ENCODE measurements around the gene SEPTIN3. TPM values are rescaled to one million over a fixed set of nuclear protein-coding genes. Genes with fewer than 3 reads are reported as not detected.

The SEPTIN3 gene
- total and polyA plus RNA-seq, 8 donors, result 0.99 to 2.0 (median 1.5) TPM

DNA sequence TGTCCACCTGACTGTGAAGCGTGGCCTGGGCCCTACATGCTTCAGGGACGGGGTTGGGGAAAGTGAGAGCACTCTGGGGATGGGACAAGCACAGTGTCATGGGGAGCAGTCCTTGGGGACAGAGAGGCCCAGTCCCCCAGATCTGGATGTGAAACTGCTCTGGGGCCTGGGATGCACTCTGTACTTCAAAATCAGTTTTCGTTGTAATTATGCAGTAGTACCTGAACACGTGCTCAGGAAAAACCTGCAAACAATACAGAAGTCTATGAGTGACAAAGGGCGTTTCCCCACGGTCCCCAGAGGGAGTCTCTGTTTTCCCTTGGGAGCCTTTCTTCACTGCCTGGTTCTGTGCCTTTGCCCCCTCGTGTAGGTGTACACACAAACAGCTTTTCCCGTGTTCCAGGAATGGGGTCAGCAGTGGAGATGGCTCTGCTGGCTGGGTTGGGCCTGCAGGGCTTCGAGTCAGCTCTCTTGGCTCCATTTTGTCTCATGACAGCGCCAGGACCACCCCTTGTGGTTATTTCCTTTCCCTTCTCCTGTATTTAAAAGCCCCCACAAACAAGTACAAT, 37.5 kb upstream of the SEPTIN3 start:
- TF ChIP-seq, protein P1, sequence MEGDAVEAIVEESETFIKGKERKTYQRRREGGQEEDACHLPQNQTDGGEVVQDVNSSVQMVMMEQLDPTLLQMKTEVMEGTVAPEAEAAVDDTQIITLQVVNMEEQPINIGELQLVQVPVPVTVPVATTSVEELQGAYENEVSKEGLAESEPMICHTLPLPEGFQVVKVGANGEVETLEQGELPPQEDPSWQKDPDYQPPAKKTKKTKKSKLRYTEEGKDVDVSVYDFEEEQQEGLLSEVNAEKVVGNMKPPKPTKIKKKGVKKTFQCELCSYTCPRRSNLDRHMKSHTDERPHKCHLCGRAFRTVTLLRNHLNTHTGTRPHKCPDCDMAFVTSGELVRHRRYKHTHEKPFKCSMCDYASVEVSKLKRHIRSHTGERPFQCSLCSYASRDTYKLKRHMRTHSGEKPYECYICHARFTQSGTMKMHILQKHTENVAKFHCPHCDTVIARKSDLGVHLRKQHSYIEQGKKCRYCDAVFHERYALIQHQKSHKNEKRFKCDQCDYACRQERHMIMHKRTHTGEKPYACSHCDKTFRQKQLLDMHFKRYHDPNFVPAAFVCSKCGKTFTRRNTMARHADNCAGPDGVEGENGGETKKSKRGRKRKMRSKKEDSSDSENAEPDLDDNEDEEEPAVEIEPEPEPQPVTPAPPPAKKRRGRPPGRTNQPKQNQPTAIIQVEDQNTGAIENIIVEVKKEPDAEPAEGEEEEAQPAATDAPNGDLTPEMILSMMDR (IDR thresholded peaks at IDR 0.05), result no peak
- intact Hi-C loops (cut with DNase I), result no loop called here
- ATAC-seq, result no peak

DNA sequence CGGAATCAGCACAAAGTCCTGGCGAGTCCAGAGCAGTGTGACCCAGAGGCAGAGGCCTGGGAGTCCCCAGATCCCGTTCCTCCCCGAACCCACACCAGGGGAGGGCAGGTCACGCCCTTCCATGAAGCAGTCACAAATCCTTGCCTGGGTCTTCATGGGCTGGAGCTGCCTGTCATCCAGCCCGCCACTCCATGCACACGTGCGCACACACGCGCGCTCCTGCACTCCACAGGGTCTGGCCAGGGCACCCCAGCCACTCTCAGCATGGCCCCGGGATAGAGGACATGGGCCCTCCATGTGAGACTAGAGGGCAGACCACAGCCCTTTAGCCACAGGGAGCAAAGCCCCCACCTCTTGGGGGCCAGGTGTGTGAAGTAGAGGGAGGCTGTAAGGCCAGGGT, 36.9 kb upstream of the SEPTIN3 start:
- no peak for DNase-seq
- TF ChIP-seq, protein P1 (IDR thresholded peaks at IDR 0.05), result no peak
- no peaks in the 10 kb centered on the region for H3K4me1 ChIP-seq
- no peaks in the 10 kb centered on the region for H3K36me3 ChIP-seq
- no peak overlapping the region for H3K4me3 ChIP-seq
- H3K27ac ChIP-seq, result no peak overlapping the region
- no peak for ATAC-seq
- H3K27me3 ChIP-seq, result peaks cover 0 to 9% of the 10 kb centered on the region in 2 donors
- no peaks in the 10 kb centered on the region for H3K9me3 ChIP-seq
- intact Hi-C loops (cut with DNase I), result no loop called here

More for the DNA sequence above, 37.5 kb upstream of the SEPTIN3 start:
- H3K27me3 ChIP-seq, result peaks cover 4 to 15% of the 10 kb centered on the region in 2 donors
- no peak overlapping the region for H3K4me3 ChIP-seq
- no peaks in the 10 kb centered on the region for H3K4me1 ChIP-seq
- no peaks in the 10 kb centered on the region for H3K9me3 ChIP-seq
- no peak for DNase-seq
- H3K27ac ChIP-seq, result no peak overlapping the region
- no peaks in the 10 kb centered on the region for H3K36me3 ChIP-seq

DNA sequence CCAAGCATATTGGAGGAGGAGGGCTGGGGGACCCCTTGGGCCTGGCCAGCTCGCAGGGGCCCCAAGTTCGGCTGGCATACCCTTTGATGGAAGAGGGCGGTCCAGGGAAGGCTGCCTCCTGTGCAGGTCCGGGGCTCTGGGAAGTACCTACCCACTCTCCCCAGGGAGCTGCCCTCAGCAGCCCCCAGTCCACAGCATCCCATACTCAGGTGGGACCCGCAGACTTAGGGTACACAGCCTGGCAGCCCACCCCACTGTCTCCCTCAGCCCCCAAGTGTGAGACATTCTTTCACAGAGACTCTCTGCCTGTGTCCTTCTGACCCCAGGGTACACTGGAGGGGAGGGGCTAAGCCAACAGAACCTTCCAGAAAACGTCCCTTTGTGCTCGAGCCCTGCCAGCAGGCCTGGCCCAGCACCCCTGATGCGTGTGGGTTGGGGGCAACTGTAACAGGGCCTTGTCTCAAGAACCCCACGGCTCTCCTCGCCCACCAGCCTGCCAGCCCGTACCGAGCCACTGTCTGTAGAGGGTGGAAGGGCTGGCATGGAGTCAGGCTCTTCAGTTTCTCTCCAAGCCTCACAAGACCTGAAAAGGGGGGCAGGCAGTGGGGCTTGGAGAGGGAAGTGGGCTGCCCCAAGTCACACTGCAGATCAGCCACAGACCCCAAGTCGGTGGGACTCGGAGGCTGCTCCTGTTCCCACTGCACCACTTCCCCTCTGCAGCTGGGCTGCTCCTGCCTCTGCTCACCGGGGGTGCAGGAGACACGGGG, 35.6 kb upstream of the SEPTIN3 start:
- TF ChIP-seq, protein P1 (IDR thresholded peaks at IDR 0.05), result no peak

DNA sequence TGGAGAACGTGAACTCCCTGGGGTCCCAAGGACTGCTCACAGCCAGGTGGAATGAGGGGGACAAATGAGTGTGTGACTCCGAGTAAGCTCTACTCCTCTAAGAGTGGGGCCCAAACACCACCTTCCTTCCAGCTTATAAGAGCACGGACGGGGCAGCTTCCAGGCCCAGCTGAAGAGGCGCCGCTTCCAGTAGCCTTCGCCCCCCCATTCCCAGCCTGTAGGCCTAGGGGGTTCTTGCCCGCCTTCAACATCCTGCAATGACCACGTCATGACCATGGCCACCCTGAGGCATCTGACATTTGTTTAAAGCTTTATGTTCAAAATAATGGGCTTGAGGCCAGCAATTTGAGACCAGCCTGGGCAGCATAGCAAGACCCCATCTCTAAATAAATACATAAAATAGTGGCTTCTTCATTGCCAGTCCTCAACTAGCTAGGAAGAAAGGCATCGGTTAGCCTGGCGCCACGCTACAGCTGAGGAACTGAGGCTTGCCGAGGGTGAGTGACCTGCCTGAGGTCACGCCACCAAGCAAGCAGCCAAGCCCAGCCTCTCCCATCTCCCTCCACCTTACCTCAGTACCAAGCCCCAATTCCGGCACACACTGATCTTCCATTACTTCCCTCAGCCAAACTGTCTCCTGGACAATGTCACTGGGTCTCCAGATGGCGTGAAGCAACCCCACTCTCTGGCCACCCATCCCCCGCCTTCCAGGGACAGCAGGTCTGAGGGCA, 34.8 kb upstream of the SEPTIN3 start:
- no peak overlapping the region for H3K27ac ChIP-seq
- DNase-seq (no peak), ATAC-seq (no peak)
- intact Hi-C loops (cut with DNase I), result no loop called here
- no peaks in the 10 kb centered on the region for H3K9me3 ChIP-seq
- H3K27me3 ChIP-seq, result no peaks in the 10 kb centered on the region
- H3K4me1 ChIP-seq, result no peaks in the 10 kb centered on the region
- H3K4me3 ChIP-seq, result no peak overlapping the region
- no peaks in the 10 kb centered on the region for H3K36me3 ChIP-seq
- TF ChIP-seq, protein P1 (IDR thresholded peaks at IDR 0.05), result no peak

More for the DNA sequence above, 35.6 kb upstream of the SEPTIN3 start:
- no peaks in the 10 kb centered on the region for H3K36me3 ChIP-seq
- no peaks in the 10 kb centered on the region for H3K4me1 ChIP-seq
- H3K4me3 ChIP-seq, result no peak overlapping the region
- no peak for ATAC-seq
- DNase-seq, result no peak
- no peaks in the 10 kb centered on the region for H3K27me3 ChIP-seq
- H3K9me3 ChIP-seq, result no peaks in the 10 kb centered on the region
- H3K27ac ChIP-seq, result no peak overlapping the region
- intact Hi-C loops (cut with DNase I), result no loop called here

DNA sequence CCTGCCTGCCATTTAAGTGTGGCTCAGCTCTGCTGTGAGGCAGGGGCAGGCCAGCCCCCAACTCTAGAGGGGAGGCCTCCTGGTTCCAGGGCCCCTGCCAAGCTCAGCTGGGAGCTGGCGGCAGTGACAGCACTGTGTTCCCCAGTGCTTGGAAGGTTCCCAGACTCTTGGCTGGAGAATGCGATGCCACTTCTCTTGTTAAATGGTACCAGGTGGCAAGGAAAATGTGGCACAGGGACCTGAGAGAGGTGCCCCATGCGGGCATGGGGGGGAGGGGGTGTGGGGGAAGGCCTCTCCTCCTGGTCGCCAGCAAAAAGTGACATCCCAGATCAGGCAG, 34.3 kb upstream of the SEPTIN3 start:
- no peak for DNase-seq

More for the DNA sequence above, 34.3 kb upstream of the SEPTIN3 start:
- intact Hi-C loops (cut with DNase I), result no loop called here
- TF ChIP-seq, protein P1 (IDR thresholded peaks at IDR 0.05), result no peak
- Histone ChIP-seq H3K36me3 (no peaks in the 10 kb centered on the region), H3K4me3 (no peak overlapping the region), H3K27ac (no peak overlapping the region), H3K4me1 (no peaks in the 10 kb centered on the region), H3K9me3 (no peaks in the 10 kb centered on the region), H3K27me3 (no peaks in the 10 kb centered on the region)
- no peak for ATAC-seq

All from left lung (tissue), 10 donors.